Measurements from ENCODE around the gene CTCF. TPM values are rescaled to one million over a fixed set of nuclear protein-coding genes. Genes with fewer than 3 reads are reported as not detected.

Gene CTCF
- total RNA-seq, 1 experiment from 2014 or later = 30.3 TPM

GRCh38 chr16:67613808-67614207, 51.5 kb downstream of the CTCF start:
- peaks cover 41% of the 10 kb centered on the region for H3K36me3 ChIP-seq (ENCODE audit: low read depth, low read length)
- peaks cover 7% of the 10 kb centered on the region for H3K79me2 ChIP-seq (ENCODE audit: low read length)
- H3K9ac ChIP-seq (ENCODE audit: low read length) = no peak overlapping the region
- H3K9me3 ChIP-seq (ENCODE audit: low read length) = no peaks in the 10 kb centered on the region
- POLR2A ChIA-PET (ENCODE audit: unreplicated experiment) = no interaction called here
- BruUV-seq (replicated peaks) = no TSS peak
- no peaks in the 10 kb centered on the region for H4K20me1 ChIP-seq (ENCODE audit: low read length)
- H3K4me1 ChIP-seq (ENCODE audit: insufficient read depth, low read length) = no peaks in the 10 kb centered on the region
- H3K27me3 ChIP-seq (ENCODE audit: low read length) = no peaks in the 10 kb centered on the region
- H3F3A ChIP-seq (ENCODE audit: low read length, unreplicated experiment) = no peaks in the 10 kb centered on the region
- CTCF ChIA-PET = no interaction called here
- no peak; the same call in 1 of the 2 replicates for ATAC-seq
- no peak overlapping the region for H3K27ac ChIP-seq (ENCODE audit: low read length)
- no peak overlapping the region for H3K4me2 ChIP-seq (ENCODE audit: low read length)
- H2AFZ ChIP-seq (ENCODE audit: low read length) = no peak overlapping the region
- no peaks in the 10 kb centered on the region for H3K9me2 ChIP-seq (replicated peaks; ENCODE audit: low read length)
- intact Hi-C loops (cut with micrococcal nuclease) = no loop called here
- peak; percentile 11 for DNase-seq
- TF ChIP-seq CTCF (conservative IDR thresholded peaks at IDR 0.05; ENCODE audit: low read depth, low read length) (peak; percentile 44), EZH2 (IDR thresholded peaks at IDR 0.05; ENCODE audit: low read length, unreplicated experiment) (no peak), EZH2phosphoT487 (IDR thresholded peaks at IDR 0.05; ENCODE audit: borderline replicate concordance, low read length) (no peak)
- H3K4me3 ChIP-seq (ENCODE audit: low read length) = no peak overlapping the region

GRCh38 chr16:67628216-67628615, 65.9 kb downstream of the CTCF start:
- DNase-seq = no peak
- TF ChIP-seq EZH2 (IDR thresholded peaks at IDR 0.05; ENCODE audit: low read length, unreplicated experiment) (no peak), EZH2phosphoT487 (IDR thresholded peaks at IDR 0.05; ENCODE audit: borderline replicate concordance, low read length) (no peak), CTCF (conservative IDR thresholded peaks at IDR 0.05; ENCODE audit: low read depth, low read length) (no peak)
- H3K4me3 ChIP-seq (ENCODE audit: low read length) = no peak overlapping the region
- no peaks in the 10 kb centered on the region for H3K4me1 ChIP-seq (ENCODE audit: insufficient read depth, low read length)
- POLR2A ChIA-PET (ENCODE audit: unreplicated experiment) = no interaction called here
- H3K9ac ChIP-seq (ENCODE audit: low read length) = no peak overlapping the region
- CTCF ChIA-PET = no interaction called here
- H3K9me3 ChIP-seq (ENCODE audit: low read length) = no peaks in the 10 kb centered on the region
- no peaks in the 10 kb centered on the region for H3K27me3 ChIP-seq (ENCODE audit: low read length)
- ATAC-seq = no peak
- no peaks in the 10 kb centered on the region for H4K20me1 ChIP-seq (ENCODE audit: low read length)
- peaks cover 18% of the 10 kb centered on the region for H3K36me3 ChIP-seq (ENCODE audit: low read depth, low read length)
- intact Hi-C loops (cut with micrococcal nuclease) = no loop called here
- no peak overlapping the region for H2AFZ ChIP-seq (ENCODE audit: low read length)
- H3K79me2 ChIP-seq (ENCODE audit: low read length) = no peaks in the 10 kb centered on the region
- no peak overlapping the region for H3K4me2 ChIP-seq (ENCODE audit: low read length)
- no peak overlapping the region for H3K27ac ChIP-seq (ENCODE audit: low read length)
- H3K9me2 ChIP-seq (replicated peaks; ENCODE audit: low read length) = no peaks in the 10 kb centered on the region
- H3F3A ChIP-seq (ENCODE audit: low read length, unreplicated experiment) = no peaks in the 10 kb centered on the region
- no TSS peak for BruUV-seq (replicated peaks)

GRCh38 chr16:67632415-67633172, 70.3 kb downstream of the CTCF start:
- no TSS peak for BruUV-seq (replicated peaks)
- no peak for TF ChIP-seq CTCF (conservative IDR thresholded peaks at IDR 0.05; ENCODE audit: low read depth, low read length)
- TF ChIP-seq EZH2 (IDR thresholded peaks at IDR 0.05; ENCODE audit: low read length, unreplicated experiment) = no peak
- no peak for TF ChIP-seq EZH2phosphoT487 (IDR thresholded peaks at IDR 0.05; ENCODE audit: borderline replicate concordance, low read length)

More at GRCh38 chr16:67632415-67633172, 70.3 kb downstream of the CTCF start:
- Histone ChIP-seq H3K4me1 (ENCODE audit: insufficient read depth, low read length) (no peaks in the 10 kb centered on the region), H3K4me3 (ENCODE audit: low read length) (no peak overlapping the region), H3K27me3 (ENCODE audit: low read length) (no peaks in the 10 kb centered on the region), H4K20me1 (ENCODE audit: low read length) (no peaks in the 10 kb centered on the region), H3K9me2 (replicated peaks; ENCODE audit: low read length) (no peaks in the 10 kb centered on the region), H3K79me2 (ENCODE audit: low read length) (no peaks in the 10 kb centered on the region), H2AFZ (ENCODE audit: low read length) (no peak overlapping the region), H3K4me2 (ENCODE audit: low read length) (no peak overlapping the region), H3K9ac (ENCODE audit: low read length) (no peak overlapping the region), H3K9me3 (ENCODE audit: low read length) (no peaks in the 10 kb centered on the region), H3K36me3 (ENCODE audit: low read depth, low read length) (peaks cover 17% of the 10 kb centered on the region), H3F3A (ENCODE audit: low read length, unreplicated experiment) (no peaks in the 10 kb centered on the region), H3K27ac (ENCODE audit: low read length) (no peak overlapping the region)
- intact Hi-C loops (cut with micrococcal nuclease) = no loop called here
- DNase-seq (no peak), ATAC-seq (no peak)
- CTCF ChIA-PET = no interaction called here
- POLR2A ChIA-PET (ENCODE audit: unreplicated experiment) = no interaction called here
